Measurements from ENCODE around the gene ETHE1. TPM values are rescaled to one million over a fixed set of nuclear protein-coding genes. Genes with fewer than 3 reads are reported as not detected.

ETHE1 gene
- total and polyA plus RNA-seq, 12 donors: 5.1 to 23.6 (median 13.0) TPM

DNA sequence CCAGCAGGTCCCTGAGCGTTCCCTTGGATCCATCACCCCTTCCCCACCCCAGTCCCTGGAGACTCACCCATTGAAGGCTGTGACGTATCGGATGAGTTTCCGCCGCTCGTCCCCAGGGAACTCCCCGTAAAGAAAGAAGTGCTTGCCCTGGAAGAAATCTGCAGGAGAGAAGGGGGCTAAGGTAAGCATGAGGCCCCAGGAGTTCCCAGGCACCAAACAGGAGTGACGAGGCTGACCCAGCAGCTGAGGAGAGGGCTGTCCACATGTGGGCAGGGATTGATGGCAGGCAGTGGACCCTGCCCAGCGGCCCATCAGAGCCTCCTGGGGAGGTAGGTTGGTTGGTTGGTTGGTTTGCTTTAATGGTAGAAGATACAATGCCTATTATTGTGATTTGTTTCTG is 17.1 kb upstream of the ETHE1 start:
- TF ChIP-seq, protein P1, sequence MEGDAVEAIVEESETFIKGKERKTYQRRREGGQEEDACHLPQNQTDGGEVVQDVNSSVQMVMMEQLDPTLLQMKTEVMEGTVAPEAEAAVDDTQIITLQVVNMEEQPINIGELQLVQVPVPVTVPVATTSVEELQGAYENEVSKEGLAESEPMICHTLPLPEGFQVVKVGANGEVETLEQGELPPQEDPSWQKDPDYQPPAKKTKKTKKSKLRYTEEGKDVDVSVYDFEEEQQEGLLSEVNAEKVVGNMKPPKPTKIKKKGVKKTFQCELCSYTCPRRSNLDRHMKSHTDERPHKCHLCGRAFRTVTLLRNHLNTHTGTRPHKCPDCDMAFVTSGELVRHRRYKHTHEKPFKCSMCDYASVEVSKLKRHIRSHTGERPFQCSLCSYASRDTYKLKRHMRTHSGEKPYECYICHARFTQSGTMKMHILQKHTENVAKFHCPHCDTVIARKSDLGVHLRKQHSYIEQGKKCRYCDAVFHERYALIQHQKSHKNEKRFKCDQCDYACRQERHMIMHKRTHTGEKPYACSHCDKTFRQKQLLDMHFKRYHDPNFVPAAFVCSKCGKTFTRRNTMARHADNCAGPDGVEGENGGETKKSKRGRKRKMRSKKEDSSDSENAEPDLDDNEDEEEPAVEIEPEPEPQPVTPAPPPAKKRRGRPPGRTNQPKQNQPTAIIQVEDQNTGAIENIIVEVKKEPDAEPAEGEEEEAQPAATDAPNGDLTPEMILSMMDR (IDR thresholded peaks at IDR 0.05): no peak
- Histone ChIP-seq H3K4me3 (no peak overlapping the region), H3K27ac (no peak overlapping the region), H3K4me1 (no peaks in the 10 kb centered on the region), H3K27me3 (no peaks in the 10 kb centered on the region), H3K36me3 (peaks cover 0 to 85% (median 38%) of the 10 kb centered on the region in 9 donors), H3K9me3 (peaks cover 0 to 6% (median 4%) of the 10 kb centered on the region in 11 donors)
- WGBS, 2 donors: 94% methylated on average over 9 of the region's 9 CpGs
- intact Hi-C loops (cut with DNase I): loop anchor here in 2 of 10 donors (10.0 kb wide), 2 partner anchors 101 to 241 kb away; partner anchors contain the start of gene KCNN4 (in 1 of the 2)
- ATAC-seq (no peak), DNase-seq (no peak)

DNA sequence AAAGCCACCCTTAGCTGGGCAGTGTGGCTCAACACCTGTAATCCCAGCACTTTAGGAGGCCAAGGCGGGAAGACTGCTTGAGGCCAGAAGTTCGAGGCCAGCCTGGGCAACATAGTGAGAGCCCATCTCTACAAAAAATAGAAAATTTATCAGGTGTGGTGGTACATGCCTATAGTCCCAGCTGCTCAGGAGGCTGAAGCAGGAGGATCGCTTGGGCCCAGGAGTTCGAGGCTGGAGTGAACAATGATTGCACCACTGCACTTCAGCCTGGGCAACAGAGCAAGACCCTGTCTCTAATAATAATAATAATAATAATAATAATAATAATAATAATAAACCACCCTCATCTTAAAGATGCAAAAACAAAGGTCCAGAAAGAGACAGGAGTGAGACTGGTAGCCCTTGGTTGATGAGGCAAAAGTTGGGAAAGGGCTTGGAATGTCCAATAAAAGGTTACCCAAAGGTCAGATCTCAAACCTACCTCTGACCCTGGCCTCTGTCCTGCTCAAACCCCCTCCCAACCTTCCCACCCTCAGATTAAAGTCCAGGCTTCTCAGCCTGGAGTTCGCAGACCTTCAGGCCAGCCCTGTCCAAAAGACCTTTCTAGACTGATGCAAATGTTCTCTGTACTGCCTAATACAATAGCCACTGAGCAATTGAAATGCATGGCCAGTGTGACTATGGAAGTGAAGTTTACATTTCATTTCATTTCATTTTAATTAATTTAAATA is 15.1 kb upstream of the ETHE1 start:
- Histone ChIP-seq H3K9me3 (peaks cover 0 to 15% (median 10%) of the 10 kb centered on the region in 11 donors), H3K4me3 (no peak overlapping the region), H3K27ac (no peak overlapping the region), H3K27me3 (no peaks in the 10 kb centered on the region), H3K4me1 (no peaks in the 10 kb centered on the region), H3K36me3 (peaks cover 0 to 95% (median 51%) of the 10 kb centered on the region in 9 donors)
- intact Hi-C loops (cut with DNase I): loop anchor here in 2 of 10 donors (10.0 kb wide), 2 partner anchors 103 to 243 kb away; partner anchors contain the start of gene KCNN4 (in 1 of the 2)
- ATAC-seq: no peak
- WGBS, 2 donors: 94 to 98% methylated on average over 5 of the region's 5 CpGs
- TF ChIP-seq, protein P1 (IDR thresholded peaks at IDR 0.05): no peak
- DNase-seq: no peak

DNA sequence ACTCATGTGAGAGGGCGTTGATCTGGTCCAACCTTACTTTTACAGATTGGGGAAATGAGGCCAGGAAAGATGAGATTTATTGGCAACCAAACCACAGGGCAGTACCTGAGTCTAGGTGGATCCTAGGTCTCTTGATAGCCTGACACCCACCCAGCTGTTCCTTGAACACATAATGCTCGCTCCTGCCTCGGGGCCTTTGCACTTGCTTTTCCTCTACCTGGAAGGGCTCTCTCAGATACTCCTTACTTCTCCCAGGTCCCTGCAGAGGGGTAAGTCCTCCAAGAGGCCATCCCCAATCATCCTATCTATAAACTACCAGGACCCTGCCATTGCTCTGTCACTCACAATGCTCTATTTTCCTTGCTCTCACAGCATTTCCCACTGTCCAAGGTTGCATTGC is 13.4 kb upstream of the ETHE1 start:
- peaks cover 0 to 85% (median 47%) of the 10 kb centered on the region in 9 donors for H3K36me3 ChIP-seq
- ATAC-seq (no peak), DNase-seq (no peak)
- H3K9me3 ChIP-seq: peaks cover 0 to 15% (median 10%) of the 10 kb centered on the region in 11 donors
- WGBS, 2 donors: 96 to 97% methylated on average over 3 of the region's 3 CpGs
- no peak overlapping the region for H3K4me3 ChIP-seq
- intact Hi-C loops (cut with DNase I): loop anchor here in 2 of 10 donors (10.0 kb wide), 2 partner anchors 104 to 244 kb away; partner anchors contain the start of gene KCNN4 (in 1 of the 2)
- H3K27me3 ChIP-seq: no peaks in the 10 kb centered on the region
- TF ChIP-seq, protein P1 (IDR thresholded peaks at IDR 0.05): no peak
- H3K27ac ChIP-seq: no peak overlapping the region
- H3K4me1 ChIP-seq: peaks cover 0 to 5% (median 0%) of the 10 kb centered on the region in 9 donors

DNA sequence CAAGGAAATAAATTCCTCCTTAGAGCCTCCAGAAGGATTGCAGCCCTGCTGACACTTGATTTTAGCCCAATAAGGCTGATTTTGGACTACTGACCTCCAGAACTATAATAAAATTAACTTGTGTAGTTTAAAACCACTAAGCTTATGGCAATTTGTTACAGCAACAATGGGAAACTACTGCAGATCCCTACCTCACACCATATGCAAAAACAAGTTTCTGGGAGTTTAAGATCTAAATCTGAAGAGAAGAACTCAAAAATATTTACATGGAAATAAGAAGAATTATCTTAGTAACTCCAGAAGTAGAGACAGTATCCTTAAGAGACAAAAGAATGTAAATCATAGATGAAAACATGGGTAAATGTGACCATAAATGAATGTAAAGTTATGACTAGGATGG is 11.9 kb upstream of the ETHE1 start:
- Histone ChIP-seq H3K27ac (no peak overlapping the region), H3K4me3 (no peak overlapping the region), H3K27me3 (no peaks in the 10 kb centered on the region), H3K36me3 (peaks cover 0 to 71% (median 35%) of the 10 kb centered on the region in 9 donors), H3K9me3 (peaks cover 0 to 15% (median 10%) of the 10 kb centered on the region in 11 donors), H3K4me1 (peaks cover 0 to 18% (median 5%) of the 10 kb centered on the region in 9 donors)
- intact Hi-C loops (cut with DNase I): loop anchor here in 7 of 10 donors (5.0 to 10.0 kb wide), 6 partner anchors 53 to 126 kb away; partner anchors contain the start of genes IRGQ (in 2 of the 7) and ZNF576 (in 2 of the 7)
- DNase-seq (no peak), ATAC-seq (no peak)
- TF ChIP-seq, protein P1 (IDR thresholded peaks at IDR 0.05): no peak

Measured in heart right ventricle (tissue), 16 donors.